IPS-18a (cell line): ENCODE data around the gene GMCL2.

Experiments used
- H3K27ac ChIP-seq: one replicate; pipeline ENCODE4 v1.5.1; 2013; ENCODE audit warnings: low read length
- H3K27me3 ChIP-seq: one replicate; pipeline ENCODE4 v1.6.1; 2013; ENCODE audit warnings: mild to moderate bottlenecking, low read length; ENCODE audit not compliant: control insufficient read depth, insufficient read depth
- H3K36me3 ChIP-seq: one replicate; pipeline ENCODE4 v1.6.1; 2013; ENCODE audit warnings: low read depth, low read length; ENCODE audit not compliant: control insufficient read depth
- H3K4me1 ChIP-seq: one replicate; pipeline ENCODE4 v1.6.1; 2013; ENCODE audit warnings: low read depth, low read length; ENCODE audit not compliant: control insufficient read depth
- H3K4me3 ChIP-seq: one replicate; pipeline ENCODE4 v1.5.1; 2013; ENCODE audit warnings: low read length
- H3K9ac ChIP-seq: one replicate; pipeline ENCODE4 v1.6.1; 2013; ENCODE audit warnings: mild to moderate bottlenecking, low read length, moderate library complexity
- H3K9me3 ChIP-seq: one replicate; pipeline ENCODE4 v1.6.1; 2013; ENCODE audit warnings: low read depth, low read length; ENCODE audit not compliant: control insufficient read depth

Gene GMCL2

DNA sequence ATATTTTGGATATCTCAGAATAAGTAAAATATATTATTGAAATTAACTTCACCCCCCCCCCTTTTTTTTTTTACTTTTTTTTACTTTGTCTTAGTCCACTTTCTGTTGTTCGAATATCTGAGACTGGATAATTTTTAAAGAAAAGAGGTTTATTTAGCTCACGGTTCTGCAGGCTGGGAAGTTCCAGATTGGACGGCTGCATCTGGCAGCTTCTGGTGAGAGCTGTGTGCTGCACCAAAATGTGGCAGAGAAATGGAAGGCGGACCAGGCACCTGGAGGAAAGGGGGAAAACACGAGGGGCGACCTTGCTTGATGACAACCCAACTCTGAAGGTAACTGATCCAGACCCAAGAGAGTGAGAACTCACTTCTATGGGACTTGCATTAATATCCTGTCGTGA, 5.6 kb upstream of the GMCL2 start:
- H3K4me3 ChIP-seq = no peak overlapping the region
- H3K36me3 ChIP-seq = no peaks in the 10 kb centered on the region
- H3K4me1 ChIP-seq = peaks cover 10% of the 10 kb centered on the region
- no peak overlapping the region for H3K27ac ChIP-seq
- H3K9me3 ChIP-seq = no peaks in the 10 kb centered on the region
- no peaks in the 10 kb centered on the region for H3K27me3 ChIP-seq
- H3K9ac ChIP-seq = no peak overlapping the region

DNA sequence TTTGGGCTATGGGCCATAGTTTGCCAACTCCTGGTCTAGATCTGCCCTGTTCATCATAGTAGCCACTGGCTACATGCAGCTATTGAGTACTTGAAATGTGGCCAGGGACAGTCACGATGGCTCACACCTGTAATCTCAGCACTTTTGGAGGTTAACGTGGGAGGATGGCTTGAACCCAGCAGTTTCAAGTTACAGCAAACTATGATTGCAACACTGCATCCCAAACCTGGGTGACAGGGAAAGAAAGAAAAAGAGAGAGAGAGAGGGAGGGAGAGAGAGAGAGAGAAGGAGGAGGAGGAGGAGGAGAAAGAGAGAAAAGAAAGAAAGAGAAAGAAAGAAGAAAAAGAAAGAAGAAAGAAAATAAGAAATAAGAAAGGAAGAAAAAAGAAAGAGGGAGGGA, 5.1 kb upstream of the GMCL2 start:
- H3K36me3 ChIP-seq = no peaks in the 10 kb centered on the region

DNA sequence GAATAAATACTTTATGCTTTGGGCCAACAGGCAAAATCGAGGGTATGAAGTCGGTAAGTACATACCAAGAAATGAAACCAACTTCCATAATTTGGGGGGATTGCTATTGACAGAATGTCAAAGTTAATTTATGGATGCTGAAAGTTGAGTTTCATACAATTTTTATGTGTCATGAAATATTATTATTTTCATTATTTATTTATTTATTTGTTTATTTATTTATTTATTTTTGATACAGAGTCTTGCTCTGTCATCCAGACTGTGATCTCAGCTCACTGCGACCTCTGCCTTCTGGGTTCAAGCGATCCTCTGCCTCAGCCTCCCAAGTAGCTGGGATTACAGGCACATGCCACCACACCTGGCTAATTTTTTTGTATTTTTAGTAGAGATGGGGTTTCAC, 4.5 kb upstream of the GMCL2 start:
- Histone ChIP-seq H3K9me3 (no peaks in the 10 kb centered on the region), H3K4me3 (no peak overlapping the region), H3K9ac (no peak overlapping the region), H3K27ac (no peak overlapping the region), H3K4me1 (peaks cover 10% of the 10 kb centered on the region), H3K36me3 (no peaks in the 10 kb centered on the region), H3K27me3 (no peaks in the 10 kb centered on the region)

More for the DNA sequence above, 5.1 kb upstream of the GMCL2 start:
- Histone ChIP-seq H3K4me1 (peaks cover 10% of the 10 kb centered on the region), H3K9ac (no peak overlapping the region), H3K9me3 (no peaks in the 10 kb centered on the region), H3K27me3 (no peaks in the 10 kb centered on the region), H3K4me3 (no peak overlapping the region), H3K27ac (no peak overlapping the region)

DNA sequence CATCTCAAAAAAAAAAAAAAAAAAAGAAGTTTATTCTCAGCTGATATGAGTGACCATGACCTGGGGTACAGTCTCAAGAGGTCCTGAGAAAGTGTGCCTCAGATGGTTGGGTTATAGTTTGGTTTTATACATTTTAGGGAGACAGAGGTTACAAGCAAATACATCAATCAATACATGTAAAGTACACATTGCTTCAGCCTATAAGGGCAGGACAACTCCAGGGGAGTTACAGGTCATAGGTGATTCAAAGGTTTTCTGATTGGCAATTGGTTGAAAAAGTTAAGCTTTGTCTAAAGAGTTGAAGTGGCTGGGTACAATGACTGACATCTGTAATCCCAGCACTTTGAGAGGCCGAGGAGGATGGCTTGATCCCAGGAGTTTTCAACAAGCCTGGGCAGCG, 2.3 kb upstream of the GMCL2 start:
- H3K9me3 ChIP-seq = no peaks in the 10 kb centered on the region
- peaks cover 3% of the 10 kb centered on the region for H3K4me1 ChIP-seq
- no peak overlapping the region for H3K27ac ChIP-seq
- no peaks in the 10 kb centered on the region for H3K27me3 ChIP-seq
- H3K4me3 ChIP-seq = no peak overlapping the region
- H3K36me3 ChIP-seq = no peaks in the 10 kb centered on the region
- H3K9ac ChIP-seq = no peak overlapping the region

DNA sequence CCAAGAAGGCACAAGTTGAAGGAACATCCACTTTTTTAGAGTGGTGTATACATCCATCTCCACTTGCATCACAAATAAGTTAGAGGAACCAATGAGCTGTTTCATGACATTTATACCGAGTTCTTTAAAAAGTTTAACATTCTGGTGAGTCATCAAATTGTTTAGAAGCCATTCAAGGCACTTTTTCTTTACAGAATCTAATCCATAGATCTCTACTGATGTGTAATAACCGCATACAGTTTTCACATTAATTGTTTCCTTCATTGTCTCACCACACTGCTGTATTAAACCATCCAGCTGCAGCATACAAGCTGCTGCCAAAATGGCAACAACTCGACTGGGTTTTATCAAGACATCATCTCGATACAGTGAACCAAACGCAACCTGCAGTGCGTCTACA, 744 bp downstream of the GMCL2 start:
- Histone ChIP-seq H3K9me3 (no peaks in the 10 kb centered on the region), H3K9ac (no peak overlapping the region), H3K27ac (no peak overlapping the region), H3K4me1 (peaks cover 5% of the 10 kb centered on the region), H3K36me3 (no peaks in the 10 kb centered on the region), H3K4me3 (no peak overlapping the region), H3K27me3 (no peaks in the 10 kb centered on the region)

DNA sequence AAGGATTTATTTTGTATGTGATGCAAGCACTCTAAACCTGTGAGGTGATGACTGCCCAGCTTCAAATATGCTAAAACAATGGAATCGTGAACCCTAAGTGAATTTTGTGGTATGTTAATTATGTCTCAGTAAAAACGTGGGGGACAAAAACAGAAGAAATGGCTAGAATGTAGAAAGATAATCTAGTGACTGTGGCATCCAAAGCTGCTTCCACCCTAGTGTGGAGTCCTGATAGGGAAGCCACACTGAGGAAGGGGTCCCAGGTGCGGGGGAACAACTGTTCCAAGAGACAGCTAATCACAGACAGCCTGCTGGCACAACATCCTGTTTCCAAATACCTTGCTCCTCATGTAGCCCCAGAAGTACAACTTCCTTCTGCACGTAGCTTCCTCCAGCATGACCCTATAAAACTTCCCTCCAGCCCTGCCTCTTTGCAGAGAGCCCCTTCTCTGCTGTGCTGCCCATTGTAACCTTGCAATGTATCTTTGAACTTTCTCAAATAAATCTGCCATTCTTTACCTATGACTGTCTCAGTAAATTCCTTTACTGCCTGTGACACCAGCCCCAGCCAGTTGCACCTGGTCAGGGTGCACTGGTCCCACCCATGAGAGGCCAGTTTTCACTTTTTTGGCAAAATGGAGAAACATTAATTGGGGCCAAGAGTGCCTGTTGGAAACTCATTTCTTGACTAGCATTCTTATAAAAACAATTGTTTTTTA, 4.9 kb downstream of the GMCL2 start:
- H3K4me1 ChIP-seq = peaks cover 22% of the 10 kb centered on the region
- H3K36me3 ChIP-seq = no peaks in the 10 kb centered on the region
- no peaks in the 10 kb centered on the region for H3K9me3 ChIP-seq
- H3K9ac ChIP-seq = no peak overlapping the region
- H3K27me3 ChIP-seq = no peaks in the 10 kb centered on the region
- H3K27ac ChIP-seq = no peak overlapping the region
- no peak overlapping the region for H3K4me3 ChIP-seq

DNA sequence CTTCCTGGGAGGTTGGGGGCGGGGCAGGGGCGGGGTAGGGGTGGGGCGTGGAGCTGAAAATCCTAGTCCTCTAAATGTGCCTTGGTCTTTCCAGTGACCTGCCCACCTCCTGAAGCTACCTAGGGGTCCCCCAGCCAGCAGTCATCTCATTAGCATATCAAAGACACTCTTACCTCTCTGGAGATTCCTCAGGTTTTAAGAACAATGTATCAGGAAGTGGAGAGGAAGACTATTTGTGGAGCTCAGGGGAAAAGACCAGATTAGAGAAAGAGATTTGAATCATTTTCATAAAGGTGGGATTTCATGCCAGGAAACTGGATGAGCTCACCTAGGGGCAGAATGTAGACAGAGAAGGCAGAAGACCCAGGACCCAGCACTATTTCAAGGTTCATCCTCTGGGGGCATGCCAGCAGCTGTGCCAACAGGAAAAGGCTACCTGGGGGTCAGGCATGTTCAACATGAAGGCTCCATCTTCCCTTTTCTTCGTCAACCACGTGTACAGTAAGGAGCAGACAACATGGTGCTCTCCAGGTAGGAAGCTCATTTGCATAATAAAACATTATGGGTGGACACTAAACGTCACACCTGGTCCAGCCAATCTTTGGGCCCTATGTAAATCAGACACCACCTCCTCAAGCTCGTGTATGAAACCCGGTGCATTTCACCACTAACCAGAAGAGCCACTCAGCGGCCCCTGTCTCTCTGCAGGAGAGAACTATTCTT, 6.9 kb downstream of the GMCL2 start:
- Histone ChIP-seq H3K4me1 (peaks cover 22% of the 10 kb centered on the region), H3K27me3 (no peaks in the 10 kb centered on the region), H3K36me3 (no peaks in the 10 kb centered on the region), H3K9me3 (no peaks in the 10 kb centered on the region), H3K9ac (peak overlapping the region; percentile 90), H3K4me3 (peak overlapping the region; percentile 57), H3K27ac (peak overlapping the region; percentile 99)

DNA sequence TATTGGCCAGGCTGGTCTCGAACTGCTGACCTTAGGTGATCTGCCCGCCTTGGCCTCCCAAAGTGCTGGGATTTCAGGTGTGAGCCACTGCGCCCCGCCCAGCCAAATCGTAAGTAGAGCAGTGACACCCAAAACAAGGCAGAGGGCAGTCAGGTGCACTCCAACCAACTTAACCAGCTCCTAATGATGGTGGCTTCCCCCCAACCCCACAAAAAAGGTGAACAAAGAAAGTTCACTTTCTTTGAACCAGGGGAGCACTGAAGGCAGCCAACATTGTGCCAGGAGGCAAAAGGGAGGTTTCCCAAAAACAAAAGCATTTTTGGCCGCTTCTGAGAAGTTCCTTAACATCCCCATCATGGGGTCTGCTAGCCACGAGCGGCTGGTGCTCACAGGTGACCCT, 9.6 kb downstream of the GMCL2 start:
- peaks cover 22% of the 10 kb centered on the region for H3K4me1 ChIP-seq
- peak overlapping the region; percentile 15 for H3K9ac ChIP-seq
- H3K27ac ChIP-seq = no peak overlapping the region

DNA sequence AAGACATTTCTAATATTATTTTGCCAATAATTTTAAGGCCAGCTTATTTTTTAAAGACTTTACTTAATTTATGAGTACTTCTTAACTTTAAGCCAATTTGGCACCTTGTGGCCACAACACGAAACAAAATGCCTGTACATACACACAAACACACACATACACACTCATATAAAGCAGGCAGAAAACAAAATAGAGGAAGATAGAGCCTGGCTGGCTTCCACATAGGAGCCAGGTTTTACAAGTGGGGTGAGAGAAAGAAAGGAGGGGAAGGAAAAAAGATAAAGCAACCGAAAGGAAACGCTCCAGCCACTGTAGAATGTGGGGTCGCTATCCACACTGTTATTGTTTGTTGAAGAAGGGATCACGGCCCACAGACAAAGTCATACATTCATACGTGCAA, 10.4 kb downstream of the GMCL2 start:
- Histone ChIP-seq H3K27ac (no peak overlapping the region), H3K36me3 (no peaks in the 10 kb centered on the region), H3K4me1 (peaks cover 17% of the 10 kb centered on the region), H3K9ac (no peak overlapping the region), H3K9me3 (no peaks in the 10 kb centered on the region), H3K4me3 (no peak overlapping the region), H3K27me3 (no peaks in the 10 kb centered on the region)

More for the DNA sequence above, 9.6 kb downstream of the GMCL2 start:
- Histone ChIP-seq H3K36me3 (no peaks in the 10 kb centered on the region), H3K27me3 (no peaks in the 10 kb centered on the region), H3K4me3 (no peak overlapping the region), H3K9me3 (no peaks in the 10 kb centered on the region)

DNA sequence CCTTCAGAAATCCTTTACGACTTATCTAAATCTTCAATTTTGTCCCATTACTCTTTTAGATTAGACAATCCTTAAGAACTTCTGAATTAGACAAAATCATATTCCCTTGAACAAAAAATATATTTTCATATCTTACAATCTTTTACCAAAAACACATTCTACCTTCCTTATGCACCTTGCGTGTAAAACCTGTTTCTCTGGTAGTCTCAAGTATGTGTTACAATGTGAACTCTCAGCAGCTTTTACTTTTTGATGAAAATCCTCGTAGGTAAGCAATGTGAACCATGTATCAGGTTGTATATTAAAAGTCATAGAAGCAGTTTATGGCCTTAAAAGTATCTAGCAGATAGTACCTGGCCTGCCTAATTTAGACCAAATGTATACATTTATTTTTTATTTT, 12.7 kb downstream of the GMCL2 start:
- Histone ChIP-seq H3K9ac (no peak overlapping the region), H3K4me3 (no peak overlapping the region), H3K9me3 (no peaks in the 10 kb centered on the region), H3K27me3 (no peaks in the 10 kb centered on the region), H3K27ac (no peak overlapping the region), H3K4me1 (peaks cover 6% of the 10 kb centered on the region), H3K36me3 (no peaks in the 10 kb centered on the region)

DNA sequence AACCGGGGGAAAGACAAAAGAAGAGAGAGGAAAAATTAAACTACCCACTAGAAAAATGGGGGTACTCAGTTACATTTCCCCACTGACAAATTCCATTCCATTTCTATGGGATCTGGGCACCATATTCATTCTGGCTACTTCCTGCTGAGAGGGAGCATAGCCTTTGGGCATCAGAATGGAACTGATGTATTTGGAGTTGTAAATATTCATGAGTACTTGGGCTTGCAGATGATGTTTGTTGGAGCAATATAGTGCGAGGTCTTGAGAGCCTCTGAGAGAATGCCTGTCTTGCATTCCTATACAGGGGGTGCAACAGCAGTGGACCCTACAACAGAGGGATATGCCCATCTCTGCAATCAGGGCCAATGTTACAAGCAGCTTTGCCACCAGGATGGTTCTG, 16.7 kb downstream of the GMCL2 start:
- Histone ChIP-seq H3K9ac (no peak overlapping the region), H3K4me1 (no peaks in the 10 kb centered on the region), H3K27me3 (no peaks in the 10 kb centered on the region), H3K27ac (no peak overlapping the region), H3K4me3 (no peak overlapping the region), H3K9me3 (no peaks in the 10 kb centered on the region), H3K36me3 (no peaks in the 10 kb centered on the region)

DNA sequence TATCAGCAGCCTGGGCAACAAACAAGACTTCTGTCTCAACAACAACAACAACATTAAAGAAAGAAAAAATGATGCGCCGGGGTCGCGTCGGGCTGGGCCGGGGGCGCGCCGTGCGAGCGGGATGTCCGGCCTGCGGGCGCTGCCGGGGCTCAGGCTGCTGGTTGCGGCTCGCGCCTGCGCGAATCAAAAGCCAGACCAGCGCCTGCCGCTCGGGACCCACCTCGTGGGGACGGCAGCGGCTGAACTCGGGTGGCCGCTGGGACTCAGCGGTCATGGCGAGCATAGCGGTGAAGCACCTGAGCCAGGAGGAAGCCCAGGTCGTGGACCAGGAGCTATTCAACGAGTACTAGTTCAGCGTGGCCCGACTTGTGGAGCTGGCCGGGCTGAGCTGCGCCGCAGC, 21.6 kb downstream of the GMCL2 start:
- Histone ChIP-seq H3K4me1 (no peaks in the 10 kb centered on the region), H3K36me3 (no peaks in the 10 kb centered on the region), H3K9me3 (no peaks in the 10 kb centered on the region), H3K27me3 (no peaks in the 10 kb centered on the region), H3K4me3 (no peak overlapping the region), H3K27ac (no peak overlapping the region), H3K9ac (no peak overlapping the region)
